G401 (cell line): Measurements from ENCODE around the gene PNPLA7. TPM values are rescaled to one million over a fixed set of nuclear protein-coding genes. Genes with fewer than 3 reads are reported as not detected.
"Not testable (repeated sequence)": the region's sequence is repeated elsewhere in the genome, so short reads cannot be mapped to it uniquely, and the experiment has no call there.

Experiments
- DNase-seq: peaks from one replicate; pipeline ENCODE4 v3.0.0-alpha.2; 2015; ENCODE audit warnings: low spot score
- in situ Hi-C: cut with HindIII; loops from 2 replicates; pipeline ENCODE4 v1.10.0; 2016; ENCODE audit warnings: low sequenced_read_pairs, mixed read lengths
- total RNA-seq: library from RNA; depleted of rRNA; stranded (reverse); fragments of >200 nt; shearing (Covaris generic); gene quantifications from 2 replicates; pipeline ENCODE4 v1.2.3, GENCODE V29; 2014

The PNPLA7 gene
- total RNA-seq, 1 experiment from 2014 or later: not detected

DNA sequence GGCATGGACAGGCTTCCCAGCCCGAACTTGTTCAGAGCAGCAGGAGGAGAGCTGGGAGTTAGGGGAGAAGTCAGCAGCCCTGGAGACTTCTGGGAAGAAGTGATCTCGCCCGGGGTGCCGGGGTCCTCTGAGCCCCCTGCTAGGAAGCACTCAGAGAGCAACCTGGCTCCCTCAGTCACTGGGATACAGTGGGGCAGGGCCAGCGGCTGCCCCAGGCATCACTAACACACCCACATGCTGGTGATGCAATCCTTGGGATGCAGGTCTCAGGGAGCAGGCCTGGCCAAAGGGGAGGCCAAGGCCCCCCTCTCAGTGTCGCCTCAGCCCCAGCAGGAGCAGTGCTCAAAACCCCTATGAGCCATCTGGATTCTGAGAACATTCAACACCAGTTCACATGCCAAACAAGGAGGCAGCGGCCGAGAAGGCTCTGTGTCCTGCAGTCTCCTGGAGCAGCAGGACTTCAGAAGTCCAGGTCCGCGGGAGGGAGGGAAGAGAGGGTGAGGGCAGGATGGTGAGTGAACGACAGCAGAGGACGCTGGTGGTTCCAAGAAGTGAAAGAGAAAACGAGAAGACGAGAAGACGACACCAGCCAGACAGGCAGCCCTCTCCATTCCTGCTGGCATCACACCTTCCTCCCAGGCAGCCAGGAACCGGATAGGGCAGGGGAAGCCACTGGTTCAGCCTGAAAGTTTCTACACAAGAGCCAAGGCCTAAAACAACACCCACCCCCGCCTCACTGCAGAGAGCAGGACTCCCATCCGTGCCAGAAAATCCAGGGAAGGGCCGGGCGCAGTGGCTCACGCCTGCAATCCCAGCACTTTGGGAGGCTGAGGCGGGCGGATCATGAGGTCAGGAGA, 2.3 kb downstream of the PNPLA7 start:
- in situ Hi-C loops: no loop called here
- DNase-seq: no peak

DNA sequence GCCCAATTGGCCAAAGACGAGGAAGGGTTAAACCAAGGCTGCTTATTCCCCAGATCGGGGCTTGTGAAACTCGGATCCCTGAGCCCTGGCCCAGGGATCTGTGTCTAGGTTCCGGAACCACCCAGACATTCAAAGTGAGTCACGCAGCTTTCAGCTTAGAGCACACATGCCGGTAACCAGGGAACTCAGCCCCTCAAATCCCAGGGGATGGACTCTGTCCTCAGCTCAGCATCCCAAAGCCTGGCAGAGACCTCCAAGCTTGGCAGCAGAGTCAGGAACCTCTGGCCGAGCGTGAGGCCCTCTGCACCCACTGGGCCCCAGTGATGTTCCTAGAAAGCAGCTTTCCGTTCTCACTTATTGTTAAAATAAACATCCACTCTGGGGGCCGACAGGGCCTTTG, 5.1 kb downstream of the PNPLA7 start:
- DNase-seq: no peak
- in situ Hi-C loops: no loop called here

DNA sequence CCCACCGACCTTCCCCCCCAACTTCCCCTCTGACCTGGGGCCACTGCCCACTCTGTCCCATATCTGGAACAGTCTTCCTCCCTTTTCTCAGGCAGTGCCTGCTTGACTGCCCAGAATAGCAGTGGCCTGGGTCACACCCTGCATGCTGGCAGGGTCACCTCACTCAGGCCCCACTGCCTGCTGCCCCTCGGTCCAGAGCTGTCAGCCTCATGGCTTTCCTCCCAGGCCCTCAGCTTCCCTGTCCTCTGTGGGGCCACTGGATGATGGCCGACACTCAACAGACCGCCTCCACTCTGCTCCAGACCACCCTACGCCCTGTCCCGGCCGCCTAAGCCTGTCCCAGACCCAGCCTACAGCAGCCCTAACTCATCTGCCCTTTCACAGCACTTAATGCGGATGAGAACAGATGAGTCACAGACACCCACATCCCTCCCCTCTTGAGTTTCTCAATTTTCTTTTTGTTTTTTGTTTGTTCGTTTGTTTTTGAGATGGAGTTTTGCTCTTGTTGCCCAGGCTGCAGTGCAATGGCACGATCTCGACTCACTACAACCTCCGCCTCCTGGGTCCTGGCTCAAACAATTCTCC, 5.9 kb downstream of the PNPLA7 start:
- DNase-seq: no peak
- in situ Hi-C loops: no loop called here

DNA sequence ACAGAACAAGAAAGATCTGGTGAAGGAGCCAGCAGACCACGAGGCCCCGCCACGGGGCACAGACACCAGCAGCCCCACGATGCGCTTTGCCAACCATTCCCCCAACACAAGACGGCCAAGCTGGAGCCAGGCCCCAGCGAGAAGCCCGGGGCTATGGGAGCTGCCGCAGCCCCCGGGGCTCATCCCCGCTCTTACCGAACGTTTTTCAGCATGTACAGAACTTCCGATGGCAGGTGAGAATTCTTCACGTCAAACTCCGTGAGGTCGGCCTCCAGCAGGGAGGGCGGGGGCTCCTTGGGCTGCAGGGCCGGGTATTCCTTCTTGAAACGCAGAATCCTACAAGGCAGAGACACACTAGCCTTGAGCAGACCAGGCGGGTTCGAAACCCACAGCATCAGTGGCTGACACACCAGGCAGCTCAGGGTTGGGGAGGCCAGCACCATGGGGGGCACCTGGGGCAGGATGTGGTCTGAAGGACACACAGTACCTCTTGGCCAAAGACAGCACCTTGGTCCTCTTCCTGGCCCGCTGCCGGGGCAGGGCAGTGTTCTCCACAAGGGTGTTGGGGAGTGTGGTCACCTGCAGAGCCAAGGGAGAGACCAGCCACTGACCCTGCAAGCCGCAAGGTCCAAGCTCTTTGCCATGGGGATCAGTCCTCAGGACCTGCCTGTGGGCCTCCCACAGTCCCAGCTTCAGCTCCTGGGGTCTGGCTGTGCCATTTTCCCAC, 6.8 kb downstream of the PNPLA7 start:
- in situ Hi-C loops: no loop called here
- no peak for DNase-seq

DNA sequence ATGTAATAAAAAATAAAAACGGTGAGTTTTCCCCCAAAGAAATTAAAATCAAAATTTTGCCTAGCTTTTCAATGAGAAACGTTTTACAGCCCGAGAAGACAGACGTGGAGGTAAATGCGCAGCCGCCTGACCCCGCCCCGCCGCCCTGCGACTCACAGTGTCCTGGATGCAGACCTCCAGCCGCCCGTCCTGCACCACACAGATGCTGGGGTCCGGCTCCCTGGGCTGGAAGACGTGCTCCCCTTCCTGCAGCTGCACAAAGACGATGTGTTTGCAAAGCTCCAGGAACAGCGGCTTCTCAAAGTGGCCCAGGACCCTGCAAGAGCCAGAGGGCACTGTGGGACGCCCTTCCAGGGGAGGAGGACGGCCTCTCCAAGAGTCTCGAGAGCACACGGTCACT, 7.7 kb downstream of the PNPLA7 start:
- DNase-seq: no peak
- in situ Hi-C loops: no loop called here

DNA sequence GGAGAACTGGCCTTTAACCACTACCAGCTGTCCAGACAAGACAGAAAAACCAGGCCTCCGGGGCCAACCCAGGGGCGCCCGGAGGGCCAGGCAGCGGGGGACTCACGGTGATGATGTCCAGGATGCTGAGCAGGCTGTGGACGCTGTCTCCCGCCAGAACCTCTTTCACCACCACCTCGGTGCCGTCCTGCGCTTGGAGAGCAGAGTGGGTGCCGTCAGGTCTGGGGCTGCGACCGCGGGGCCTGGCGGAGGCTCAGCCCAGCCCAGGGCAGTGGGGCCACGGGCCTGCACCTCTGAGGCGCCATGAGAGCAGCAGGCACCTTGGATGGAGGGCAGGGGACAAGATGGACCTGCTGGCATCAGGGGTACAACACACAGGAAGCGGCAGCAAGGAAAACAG, 9.7 kb downstream of the PNPLA7 start:
- in situ Hi-C loops: no loop called here
- DNase-seq: no peak

DNA sequence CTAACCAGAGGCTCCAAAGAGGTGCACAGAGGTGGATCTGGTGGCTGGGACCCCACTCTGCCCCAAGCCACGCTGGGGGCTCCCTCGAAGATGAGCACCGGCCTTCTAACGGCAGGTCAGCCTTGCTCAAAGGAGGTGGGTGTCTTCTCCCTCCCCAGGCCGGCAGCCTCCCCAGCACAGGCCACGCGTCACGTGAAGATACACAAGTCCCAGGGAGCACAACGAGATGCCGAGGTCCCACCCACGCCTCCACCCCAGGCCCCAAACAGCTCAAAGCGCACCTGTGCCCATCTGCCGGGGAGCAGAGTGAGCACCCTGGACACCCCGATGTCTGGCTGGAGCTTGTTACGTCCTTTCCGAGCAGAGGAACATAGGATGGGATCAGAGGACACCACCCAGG, 12.1 kb downstream of the PNPLA7 start:
- in situ Hi-C loops: no loop called here

DNA sequence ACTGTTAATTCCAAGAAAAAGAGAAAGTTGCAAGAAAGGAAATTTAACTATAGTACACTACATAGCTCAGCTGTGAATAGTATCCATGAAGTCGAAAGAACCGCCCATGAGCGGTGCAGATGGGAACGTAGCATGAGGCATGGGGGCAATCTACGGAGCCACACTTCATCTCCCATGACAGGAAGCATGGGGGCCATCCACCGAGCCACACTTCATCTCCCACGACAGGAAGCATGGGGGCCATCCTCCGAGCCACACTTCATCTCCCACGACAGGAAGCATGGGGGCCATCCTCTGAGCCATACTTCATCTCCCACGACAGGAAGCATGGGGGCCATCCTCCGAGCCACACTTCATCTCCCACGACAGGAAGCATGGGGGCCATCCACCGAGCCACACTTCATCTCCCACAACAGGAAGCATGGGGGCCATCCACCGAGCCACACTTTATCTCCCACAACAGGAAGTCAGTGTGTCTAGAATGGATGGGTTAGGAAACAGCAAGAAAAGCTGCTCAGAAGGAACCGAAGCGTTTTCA, 13.5 kb downstream of the PNPLA7 start:
- DNase-seq, in situ Hi-C loops: not testable (repeated sequence)

More for the DNA sequence above, 12.1 kb downstream of the PNPLA7 start:
- DNase-seq: no peak

DNA sequence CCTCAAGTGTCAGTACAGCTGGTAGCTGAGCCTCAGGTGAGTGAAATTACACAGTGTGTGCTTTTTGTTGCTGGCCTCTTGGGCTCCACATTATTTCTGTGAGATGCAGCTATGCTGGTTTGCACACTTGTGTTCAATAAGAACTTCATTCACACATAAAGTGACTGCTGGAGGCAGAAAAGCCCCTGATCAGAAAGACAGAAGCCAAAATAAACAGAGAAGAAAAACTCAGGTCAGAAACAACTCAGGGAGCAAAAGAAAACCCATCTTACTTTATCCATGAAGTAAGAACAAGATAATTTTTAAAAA, 15.1 kb downstream of the PNPLA7 start:
- in situ Hi-C loops: no loop called here
- DNase-seq: no peak

DNA sequence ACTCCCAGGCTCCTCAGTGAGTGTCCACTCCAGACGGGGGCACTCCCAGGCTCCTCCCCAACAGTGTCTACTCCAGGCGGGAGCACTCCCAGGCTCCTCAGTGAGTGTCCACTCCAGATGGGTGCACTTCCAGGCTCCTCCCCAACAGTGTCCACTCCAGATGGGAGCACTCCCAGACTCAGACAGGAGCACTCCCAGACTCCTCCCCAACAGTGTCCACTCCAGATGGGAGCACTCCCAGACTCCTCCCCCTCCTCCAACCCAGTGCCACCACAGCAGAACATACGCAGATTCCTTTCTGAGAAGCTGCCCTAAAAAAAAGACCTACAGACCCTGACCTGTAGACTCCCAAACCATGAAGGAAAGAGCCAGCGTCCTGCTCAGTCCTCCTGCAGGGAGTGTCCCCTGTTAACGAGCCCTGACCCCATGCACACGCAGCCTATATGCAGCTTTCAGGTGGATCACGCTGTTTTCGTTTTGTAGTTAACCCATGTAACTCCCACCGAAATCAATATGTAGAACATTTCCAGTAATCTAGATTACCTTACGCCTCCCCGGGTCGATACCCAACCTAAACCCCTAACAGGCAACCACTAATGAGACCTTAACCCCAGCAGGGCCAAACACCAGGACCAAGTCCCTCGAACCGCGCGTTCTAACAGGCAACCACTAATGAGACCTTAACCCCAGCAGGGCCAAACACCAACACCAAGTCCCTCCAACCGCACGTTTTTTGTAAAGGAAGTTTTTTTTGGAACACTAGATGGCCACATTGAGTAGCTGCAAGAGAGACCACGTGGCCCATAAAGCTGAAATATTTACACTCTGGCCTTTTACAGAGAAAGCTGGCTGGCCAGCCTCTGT, 15.7 kb downstream of the PNPLA7 start:
- in situ Hi-C loops: no loop called here
- DNase-seq: peak; percentile 53

DNA sequence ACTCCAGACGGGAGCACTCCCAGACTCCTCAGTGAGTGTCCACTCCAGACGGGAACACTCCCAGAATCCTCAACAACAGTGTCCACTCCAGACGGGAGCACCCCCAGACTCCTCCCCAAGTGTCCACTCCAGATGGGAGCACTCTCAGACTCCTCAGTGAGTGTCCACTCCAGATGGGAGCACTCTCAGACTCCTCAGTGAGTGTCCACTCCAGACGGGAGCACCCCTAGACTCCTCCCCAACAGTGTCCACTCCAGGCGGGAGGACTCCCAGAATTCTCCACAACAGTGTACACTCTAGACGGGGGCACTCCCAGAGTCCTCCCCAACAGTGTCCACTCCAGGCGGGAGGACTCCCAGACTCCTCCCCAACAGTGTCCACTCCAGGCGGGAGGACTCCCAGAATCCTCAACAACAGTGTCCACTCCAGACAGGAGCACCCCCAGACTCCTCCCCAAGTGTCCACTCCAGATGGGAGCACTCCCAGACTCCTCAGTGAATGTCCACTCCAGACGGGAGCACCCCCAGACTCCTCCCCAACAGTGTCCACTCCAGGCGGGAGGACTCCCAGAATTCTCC, 17.2 kb downstream of the PNPLA7 start:
- in situ Hi-C loops, DNase-seq: not testable (repeated sequence)

DNA sequence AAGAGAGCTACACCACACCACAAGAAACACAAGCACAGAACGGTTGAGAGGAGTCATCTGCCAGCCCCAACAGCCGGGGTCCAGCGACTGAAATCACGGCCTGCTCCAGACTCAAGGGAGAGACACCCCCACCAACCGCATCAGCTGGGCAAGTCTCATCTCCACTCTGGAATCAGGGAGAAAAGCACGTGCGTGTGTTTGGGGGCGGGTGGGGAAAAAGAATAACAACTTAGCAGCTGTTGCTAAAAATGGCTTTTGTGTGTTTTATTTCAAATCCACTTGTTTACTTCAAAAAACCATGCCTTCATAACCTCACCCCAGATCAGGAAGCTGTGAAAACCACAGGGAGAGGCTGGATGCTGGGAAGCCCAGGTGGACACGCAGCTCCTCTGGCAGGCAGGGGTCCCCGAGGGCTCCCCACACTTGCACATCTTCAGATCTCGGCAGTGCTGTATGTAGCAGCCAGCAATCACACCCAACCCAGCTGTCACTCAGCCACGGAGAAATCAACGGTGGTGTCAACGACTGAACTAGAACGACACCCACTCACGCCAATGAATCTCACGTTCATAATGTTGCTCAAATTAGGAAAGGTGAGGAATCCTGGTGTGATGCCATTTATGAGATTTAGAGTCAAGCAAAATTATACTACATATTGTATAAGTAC, 19.0 kb downstream of the PNPLA7 start:
- in situ Hi-C loops: no loop called here
- no peak for DNase-seq

DNA sequence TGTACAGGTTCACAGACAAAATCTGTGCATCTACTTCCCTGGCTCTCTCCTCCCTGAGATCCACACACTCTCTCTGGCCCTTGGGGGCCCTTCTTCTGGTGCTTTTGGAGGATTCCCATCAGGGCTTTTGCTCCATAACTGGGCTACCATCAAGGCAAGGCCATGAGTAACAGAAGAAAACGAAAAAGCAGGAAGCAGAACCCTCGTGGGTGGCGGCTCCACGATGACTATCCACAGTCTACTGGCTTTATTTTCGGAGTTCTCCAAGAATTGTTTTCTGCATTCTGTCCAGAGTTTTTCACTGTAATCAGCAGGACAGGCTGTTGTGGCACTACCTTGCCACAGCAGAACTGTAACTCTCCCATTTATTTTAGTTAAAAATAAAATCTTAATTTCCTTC, 19.9 kb downstream of the PNPLA7 start:
- no peak for DNase-seq
- in situ Hi-C loops: no loop called here

DNA sequence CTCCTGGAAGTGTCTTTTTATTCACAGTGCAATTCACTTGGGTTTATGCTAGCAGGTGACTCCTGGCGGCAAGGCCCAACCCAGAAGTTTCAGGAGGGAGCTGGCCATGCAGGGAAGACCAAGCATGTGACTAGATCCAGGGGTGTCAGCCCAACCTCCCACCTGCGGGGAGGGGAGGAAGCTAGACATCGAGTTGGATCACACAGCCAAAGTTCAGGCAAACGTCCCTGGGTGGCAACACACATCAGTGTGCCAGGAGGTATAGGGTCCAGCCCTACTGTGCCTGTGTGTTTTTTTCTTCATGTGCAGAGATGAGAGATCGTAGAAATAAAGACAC, 25.3 kb downstream of the PNPLA7 start:
- DNase-seq: no peak
- in situ Hi-C loops: no loop called here

DNA sequence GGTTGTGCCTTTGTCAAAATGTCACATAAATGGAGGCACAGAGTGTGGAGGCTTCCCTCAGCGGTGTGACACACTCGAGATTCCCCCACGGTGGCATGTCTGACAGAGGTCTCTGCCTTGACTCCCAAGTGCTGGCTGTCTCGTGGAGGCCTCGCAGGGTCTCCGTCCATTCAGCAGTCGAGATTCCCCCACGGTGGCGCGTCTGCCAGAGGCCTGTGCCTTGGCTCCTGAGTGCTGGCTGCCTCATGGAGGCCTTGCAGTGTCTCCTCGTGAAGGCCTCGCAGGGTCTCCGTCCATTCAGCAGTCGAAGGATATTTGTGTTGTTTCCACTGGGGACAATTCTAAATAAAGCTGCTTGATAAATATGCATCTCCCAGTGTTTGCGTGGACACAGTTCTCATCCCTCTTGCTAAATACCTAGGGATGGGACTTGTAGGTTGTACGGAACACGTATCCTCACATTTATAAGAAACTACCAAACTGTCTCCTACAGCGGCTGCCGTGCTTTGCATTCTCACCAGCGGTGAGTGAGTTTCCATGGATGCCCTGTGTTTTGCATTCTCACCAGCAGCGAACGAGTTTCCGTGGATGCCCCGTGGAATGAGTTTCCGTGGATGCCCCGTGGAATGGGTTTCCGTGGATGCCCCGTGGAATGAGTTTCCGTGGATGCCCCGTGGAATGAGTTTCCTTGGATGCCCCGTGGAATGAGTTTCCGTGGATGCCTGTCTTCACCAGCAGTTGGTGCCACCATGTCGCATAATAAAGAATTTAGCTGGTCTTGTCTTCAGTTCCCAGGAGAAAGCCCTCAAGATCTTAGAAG, 25.8 kb downstream of the PNPLA7 start:
- in situ Hi-C loops: no loop called here
- no peak for DNase-seq

DNA sequence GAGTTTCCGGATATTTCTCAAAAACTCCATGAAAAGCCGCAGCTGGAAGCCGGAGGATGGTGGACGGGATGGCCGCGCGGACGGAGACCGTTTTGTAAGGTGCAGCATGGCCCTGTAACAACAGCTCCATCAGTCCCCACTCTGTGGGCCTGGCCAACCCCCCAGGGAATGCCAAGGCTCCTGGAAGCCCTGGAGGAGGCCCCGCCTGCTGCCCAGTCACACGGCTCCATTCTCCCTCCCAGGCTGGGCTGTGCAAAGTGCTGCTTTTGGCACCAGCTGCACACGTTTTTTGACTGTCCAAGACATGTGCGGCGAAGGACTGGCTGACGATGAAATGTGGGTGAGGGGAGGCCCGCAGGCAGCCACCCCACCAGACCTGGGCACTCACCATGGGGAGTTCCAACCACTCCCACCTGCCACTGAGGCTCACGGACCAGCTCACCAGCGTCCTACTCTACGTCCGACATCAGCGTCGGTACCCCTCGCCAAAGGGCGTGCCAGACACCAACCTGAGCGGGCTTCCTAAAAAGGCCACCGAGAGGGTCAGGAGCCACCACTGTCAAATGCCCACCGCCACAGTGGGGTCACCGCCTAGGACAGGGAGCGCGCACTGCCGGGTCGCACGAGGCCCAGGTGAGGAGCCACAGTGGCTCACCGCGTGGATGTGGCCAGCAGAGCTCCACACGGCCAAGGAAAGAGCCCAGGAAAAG, 27.3 kb downstream of the PNPLA7 start:
- in situ Hi-C loops: no loop called here
- DNase-seq: no peak

DNA sequence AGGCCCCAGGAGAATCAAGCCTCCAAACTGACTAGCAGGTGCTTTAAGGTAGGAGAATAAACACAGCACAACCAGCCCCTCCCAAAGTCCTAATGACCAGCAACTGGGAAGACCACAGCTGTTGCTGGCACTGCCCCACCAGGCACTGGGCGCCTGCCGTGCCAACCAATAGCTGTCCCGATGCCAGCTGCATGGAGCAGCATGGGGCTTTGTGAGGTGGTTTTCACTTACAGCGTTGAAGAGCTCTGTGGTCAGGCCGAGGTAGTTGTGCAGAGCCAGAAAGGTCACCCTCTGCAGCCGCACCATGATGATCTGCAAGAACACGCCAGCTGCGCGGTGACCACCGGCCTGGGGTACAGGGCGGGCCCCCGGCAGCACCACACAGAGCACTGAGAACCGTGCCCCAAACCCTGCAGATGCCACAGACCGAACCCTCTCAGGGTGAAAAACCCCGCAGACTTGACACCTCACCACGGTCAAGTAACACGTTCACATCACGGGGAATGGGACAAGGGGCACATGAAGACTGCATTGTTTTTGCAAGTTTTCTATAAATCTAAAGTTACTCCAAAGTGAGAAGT, 28.7 kb downstream of the PNPLA7 start:
- in situ Hi-C loops: no loop called here
- DNase-seq: no peak
